Panc1 (cell line): Measurements from ENCODE around the gene STRADB. TPM values are rescaled to one million over a fixed set of nuclear protein-coding genes. Genes with fewer than 3 reads are reported as not detected.

Source experiments
- ATAC-seq: fragments of 200-7000 bp; cut with Tn5 transposase; 2 replicates; pipeline ENCODE4 v1.9.1; 2020; ENCODE audit warnings: mild to moderate bottlenecking, moderate library complexity
- BruUV-seq: library from RNA; stranded (reverse); fragments of 400-500 nt; replicated peaks from 2 replicates; lab custom pipeline; 2021; lab: Mats Ljungman, UMichigan
- CTCF ChIA-PET: fragments of 300-600 bp; sonication (Branson Sonifier 250); formaldehyde crosslinking; loops from one replicate; lab custom pipeline; 2022; ENCODE audit warnings: antibody characterized with exemption; lab: Charles Lee
- POLR2A ChIA-PET: fragments of 300-600 bp; sonication (Branson Sonifier 250); formaldehyde crosslinking; loops from one replicate; lab custom pipeline; 2022; ENCODE audit warnings: antibody characterized with exemption; lab: Charles Lee
- DNase-seq: peaks from one replicate; pipeline ENCODE4 v3.0.0-alpha.2; 2010; ENCODE audit warnings: low read depth, low spot score
- H3K27ac ChIP-seq: 2 replicates; pipeline ENCODE4 v1.5.1; 2011; ENCODE audit warnings: mild to moderate bottlenecking, low read length, inconsistent platforms
- H3K27me3 ChIP-seq: fragments of 200-500 bp; sonication (Bioruptor generic); 2 replicates; pipeline ENCODE4 v1.6.0; 2014; ENCODE audit warnings: low read length, inconsistent platforms; ENCODE audit not compliant: control insufficient read depth, insufficient read depth
- H3K36me3 ChIP-seq: fragments of 200-500 bp; sonication (Bioruptor generic); 2 replicates; pipeline ENCODE4 v1.5.1; 2014; ENCODE audit warnings: inconsistent platforms, mild to moderate bottlenecking, low read length, moderate library complexity; ENCODE audit not compliant: control insufficient read depth, insufficient read depth
- H3K4me1 ChIP-seq: 2 replicates; pipeline ENCODE4 v1.5.1; 2011; ENCODE audit warnings: inconsistent platforms, mild to moderate bottlenecking, low read length, moderate library complexity; ENCODE audit not compliant: control insufficient read depth, insufficient read depth
- H3K4me3 ChIP-seq, 2 experiments: 2 replicates each; pipeline ENCODE4 v1.5.1; 2011 to 2012; ENCODE audit warnings: low read depth in 2 of 2, low read length in 2 of 2, mild to moderate bottlenecking in 2 of 2, inconsistent platforms in 1 of 2, moderate library complexity in 1 of 2
- H3K9me3 ChIP-seq: fragments of 200-500 bp; sonication (Bioruptor generic); 2 replicates; pipeline ENCODE4 v1.5.1; 2014; ENCODE audit warnings: low read depth, mild to moderate bottlenecking, inconsistent platforms, low read length, moderate library complexity; ENCODE audit not compliant: control insufficient read depth, insufficient read depth
- POLR2AphosphoS5 ChIP-seq: IDR thresholded peaks from 2 replicates; pipeline ENCODE4 v1.6.1; 2012; ENCODE audit warnings: mild to moderate bottlenecking, low read depth, low read length, moderate library complexity
- REST ChIP-seq, 2 experiments: IDR thresholded peaks; 2 replicates each; pipeline ENCODE4 v1.6.1; 2011 to 2012; ENCODE audit warnings: low read depth in 2 of 2, control low read depth in 1 of 2, low read length in 1 of 2, mild to moderate bottlenecking in 1 of 2, moderate library complexity in 1 of 2; ENCODE audit not compliant: insufficient read depth in 1 of 2
- SIN3A ChIP-seq: IDR thresholded peaks from 2 replicates; pipeline ENCODE4 v1.6.1; 2012; ENCODE audit warnings: low read depth, mild to moderate bottlenecking, low read length, moderate library complexity, borderline replicate concordance; ENCODE audit not compliant: insufficient read depth
- TCF7L2 ChIP-seq: IDR thresholded peaks from 2 replicates; pipeline ENCODE4 v1.6.1; 2011; ENCODE audit warnings: mild to moderate bottlenecking, low read depth, low read length, inconsistent platforms
- in situ Hi-C: cut with HindIII; loops from 2 replicates; pipeline ENCODE4 v1.10.0; 2016; ENCODE audit warnings: low sequenced_read_pairs, low pct_unique_long_range_greater_than_20kb
- intact Hi-C: fragments of 100-400 bp; cut with micrococcal nuclease; formaldehyde crosslinking; loops from one replicate; pipeline ENCODE4 v1.10.0; 2022; ENCODE audit not compliant: unreplicated experiment
- total RNA-seq: library from RNA; stranded (reverse); gene quantifications from one replicate; pipeline ENCODE4 v1.2.1, GENCODE V29; 2021; ENCODE audit not compliant: unreplicated experiment
- TF ChIP-seq, protein P1 (sequence below): fragments of 450-650 bp; IDR thresholded peaks from 2 replicates; pipeline ENCODE4 v1.5.1; 2017; ENCODE audit warnings: mild to moderate bottlenecking

STRADB gene
- total RNA-seq, 1 experiment from 2014 or later: 33.4 TPM

DNA sequence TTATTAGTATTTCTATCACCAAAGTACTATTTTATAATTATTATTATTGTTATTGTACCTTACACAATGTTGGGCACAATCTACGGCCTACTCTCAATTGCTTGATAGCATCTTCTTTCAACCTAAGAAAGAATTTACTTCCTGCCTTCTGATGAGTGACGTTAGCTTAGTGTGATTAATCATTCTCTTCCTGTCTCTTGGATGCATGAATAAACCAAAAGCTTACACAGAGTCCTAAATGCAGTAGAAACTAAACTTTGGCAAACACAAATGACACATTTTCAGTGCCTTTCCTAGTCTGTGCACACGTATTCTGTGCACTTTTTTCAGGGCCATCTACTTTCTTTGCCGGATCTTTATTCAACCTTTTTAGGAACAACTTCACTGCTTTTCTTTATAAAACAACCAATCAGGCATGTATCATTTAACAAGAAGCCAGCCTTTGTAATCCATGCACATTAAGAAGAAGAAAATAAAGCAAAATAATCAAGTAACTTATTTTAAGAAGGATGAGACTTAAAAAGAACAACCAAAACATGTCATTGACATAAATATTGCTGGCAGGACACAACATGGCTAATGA lies 19.4 kb upstream of the STRADB start:
- Histone ChIP-seq H3K4me1 (no peaks in the 10 kb centered on the region), H3K36me3 (no peaks in the 10 kb centered on the region), H3K9me3 (no peaks in the 10 kb centered on the region), H3K27me3 (no peaks in the 10 kb centered on the region), H3K4me3 (no peak overlapping the region), H3K27ac (no peak overlapping the region)
- no TSS peak for BruUV-seq
- intact Hi-C loops (no loop called here), in situ Hi-C loops (no loop called here)
- TF ChIP-seq TCF7L2 (no peak), SIN3A (no peak), POLR2AphosphoS5 (no peak), REST (IDR thresholded peaks at IDR 0.05; ENCODE audit: insufficient read depth in 1 of 2, low read depth in 2 of 2, low read length in 1 of 2) (no peak)
- TF ChIP-seq, protein P1, sequence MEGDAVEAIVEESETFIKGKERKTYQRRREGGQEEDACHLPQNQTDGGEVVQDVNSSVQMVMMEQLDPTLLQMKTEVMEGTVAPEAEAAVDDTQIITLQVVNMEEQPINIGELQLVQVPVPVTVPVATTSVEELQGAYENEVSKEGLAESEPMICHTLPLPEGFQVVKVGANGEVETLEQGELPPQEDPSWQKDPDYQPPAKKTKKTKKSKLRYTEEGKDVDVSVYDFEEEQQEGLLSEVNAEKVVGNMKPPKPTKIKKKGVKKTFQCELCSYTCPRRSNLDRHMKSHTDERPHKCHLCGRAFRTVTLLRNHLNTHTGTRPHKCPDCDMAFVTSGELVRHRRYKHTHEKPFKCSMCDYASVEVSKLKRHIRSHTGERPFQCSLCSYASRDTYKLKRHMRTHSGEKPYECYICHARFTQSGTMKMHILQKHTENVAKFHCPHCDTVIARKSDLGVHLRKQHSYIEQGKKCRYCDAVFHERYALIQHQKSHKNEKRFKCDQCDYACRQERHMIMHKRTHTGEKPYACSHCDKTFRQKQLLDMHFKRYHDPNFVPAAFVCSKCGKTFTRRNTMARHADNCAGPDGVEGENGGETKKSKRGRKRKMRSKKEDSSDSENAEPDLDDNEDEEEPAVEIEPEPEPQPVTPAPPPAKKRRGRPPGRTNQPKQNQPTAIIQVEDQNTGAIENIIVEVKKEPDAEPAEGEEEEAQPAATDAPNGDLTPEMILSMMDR: no peak
- ChIA-PET CTCF (no interaction called here), POLR2A (no interaction called here)
- no peak for DNase-seq
- ATAC-seq: no peak

DNA sequence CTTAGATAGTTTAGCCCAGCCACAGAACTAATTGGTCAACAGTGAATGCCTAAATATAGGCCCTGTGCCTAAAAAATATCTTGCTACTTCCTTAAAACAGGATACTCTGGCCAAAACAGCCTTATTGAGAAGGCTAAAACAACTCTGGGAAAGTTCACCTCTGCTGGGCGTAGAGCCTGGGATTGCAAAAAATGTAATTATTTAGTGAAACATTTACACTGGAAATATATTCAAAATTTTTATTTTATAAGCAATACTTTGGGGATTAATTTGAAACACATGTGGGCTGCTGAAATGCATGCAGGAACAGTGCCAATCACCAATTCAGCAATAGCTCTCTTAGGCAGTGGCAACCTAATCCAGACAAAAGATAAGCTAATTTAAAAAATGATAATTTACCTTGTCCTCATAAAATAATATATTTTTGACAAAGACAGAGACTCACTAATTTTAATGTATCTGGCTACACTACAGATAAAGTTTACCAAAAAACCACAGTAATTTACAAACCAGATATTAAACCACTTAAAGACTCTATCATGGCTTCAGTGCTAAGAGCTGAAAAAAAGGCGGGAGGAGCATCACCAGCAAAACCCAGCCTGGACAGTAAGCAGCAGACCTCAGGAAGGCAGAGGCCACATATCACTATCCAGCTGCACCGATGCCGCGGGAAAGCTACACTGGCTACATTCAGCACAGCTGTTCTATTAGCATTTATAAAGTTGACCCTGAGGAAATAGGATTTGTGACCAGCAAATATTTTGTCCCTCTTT lies 18.7 kb upstream of the STRADB start:
- ATAC-seq (no peak), DNase-seq (no peak)
- in situ Hi-C loops (no loop called here), intact Hi-C loops (no loop called here)
- Histone ChIP-seq H3K9me3 (no peaks in the 10 kb centered on the region), H3K36me3 (no peaks in the 10 kb centered on the region), H3K27me3 (no peaks in the 10 kb centered on the region), H3K4me3 (no peak overlapping the region), H3K27ac (no peak overlapping the region), H3K4me1 (no peaks in the 10 kb centered on the region)
- ChIA-PET CTCF (interaction anchor here (0.5 kb wide), 1 partner anchor 65 kb away, joined by 9 read pairs; no protein-coding TSS in a partner anchor), POLR2A (no interaction called here)
- TF ChIP-seq, protein P1: no peak
- BruUV-seq: no TSS peak
